ENCODE data around the gene SOD1.

- no peak for TF ChIP-seq OVOL3 (tag by site-specific recombination; IDR thresholded peaks at IDR 0.05)
- TF ChIP-seq ZFP37 (tag by site-specific recombination; IDR thresholded peaks at IDR 0.05) = no peak
- TF ChIP-seq, protein P1, sequence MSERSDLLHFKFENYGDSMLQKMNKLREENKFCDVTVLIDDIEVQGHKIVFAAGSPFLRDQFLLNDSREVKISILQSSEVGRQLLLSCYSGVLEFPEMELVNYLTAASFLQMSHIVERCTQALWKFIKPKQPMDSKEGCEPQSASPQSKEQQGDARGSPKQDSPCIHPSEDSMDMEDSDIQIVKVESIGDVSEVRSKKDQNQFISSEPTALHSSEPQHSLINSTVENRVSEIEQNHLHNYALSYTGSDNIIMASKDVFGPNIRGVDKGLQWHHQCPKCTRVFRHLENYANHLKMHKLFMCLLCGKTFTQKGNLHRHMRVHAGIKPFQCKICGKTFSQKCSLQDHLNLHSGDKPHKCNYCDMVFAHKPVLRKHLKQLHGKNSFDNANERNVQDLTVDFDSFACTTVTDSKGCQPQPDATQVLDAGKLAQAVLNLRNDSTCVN (tag by site-specific recombination; optimal IDR thresholded peaks at IDR 0.05) = no peak
- TF ChIP-seq ZBTB49 (tag by site-specific recombination; IDR thresholded peaks at IDR 0.05; ENCODE audit: low read depth) = no peak
- TF ChIP-seq ZNF585B (tag by site-specific recombination; IDR thresholded peaks at IDR 0.05) = no peak
- TF ChIP-seq, protein P2, sequence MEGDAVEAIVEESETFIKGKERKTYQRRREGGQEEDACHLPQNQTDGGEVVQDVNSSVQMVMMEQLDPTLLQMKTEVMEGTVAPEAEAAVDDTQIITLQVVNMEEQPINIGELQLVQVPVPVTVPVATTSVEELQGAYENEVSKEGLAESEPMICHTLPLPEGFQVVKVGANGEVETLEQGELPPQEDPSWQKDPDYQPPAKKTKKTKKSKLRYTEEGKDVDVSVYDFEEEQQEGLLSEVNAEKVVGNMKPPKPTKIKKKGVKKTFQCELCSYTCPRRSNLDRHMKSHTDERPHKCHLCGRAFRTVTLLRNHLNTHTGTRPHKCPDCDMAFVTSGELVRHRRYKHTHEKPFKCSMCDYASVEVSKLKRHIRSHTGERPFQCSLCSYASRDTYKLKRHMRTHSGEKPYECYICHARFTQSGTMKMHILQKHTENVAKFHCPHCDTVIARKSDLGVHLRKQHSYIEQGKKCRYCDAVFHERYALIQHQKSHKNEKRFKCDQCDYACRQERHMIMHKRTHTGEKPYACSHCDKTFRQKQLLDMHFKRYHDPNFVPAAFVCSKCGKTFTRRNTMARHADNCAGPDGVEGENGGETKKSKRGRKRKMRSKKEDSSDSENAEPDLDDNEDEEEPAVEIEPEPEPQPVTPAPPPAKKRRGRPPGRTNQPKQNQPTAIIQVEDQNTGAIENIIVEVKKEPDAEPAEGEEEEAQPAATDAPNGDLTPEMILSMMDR (tag by site-specific recombination; IDR thresholded peaks at IDR 0.05) = no peak
- TF ChIP-seq, protein P3, sequence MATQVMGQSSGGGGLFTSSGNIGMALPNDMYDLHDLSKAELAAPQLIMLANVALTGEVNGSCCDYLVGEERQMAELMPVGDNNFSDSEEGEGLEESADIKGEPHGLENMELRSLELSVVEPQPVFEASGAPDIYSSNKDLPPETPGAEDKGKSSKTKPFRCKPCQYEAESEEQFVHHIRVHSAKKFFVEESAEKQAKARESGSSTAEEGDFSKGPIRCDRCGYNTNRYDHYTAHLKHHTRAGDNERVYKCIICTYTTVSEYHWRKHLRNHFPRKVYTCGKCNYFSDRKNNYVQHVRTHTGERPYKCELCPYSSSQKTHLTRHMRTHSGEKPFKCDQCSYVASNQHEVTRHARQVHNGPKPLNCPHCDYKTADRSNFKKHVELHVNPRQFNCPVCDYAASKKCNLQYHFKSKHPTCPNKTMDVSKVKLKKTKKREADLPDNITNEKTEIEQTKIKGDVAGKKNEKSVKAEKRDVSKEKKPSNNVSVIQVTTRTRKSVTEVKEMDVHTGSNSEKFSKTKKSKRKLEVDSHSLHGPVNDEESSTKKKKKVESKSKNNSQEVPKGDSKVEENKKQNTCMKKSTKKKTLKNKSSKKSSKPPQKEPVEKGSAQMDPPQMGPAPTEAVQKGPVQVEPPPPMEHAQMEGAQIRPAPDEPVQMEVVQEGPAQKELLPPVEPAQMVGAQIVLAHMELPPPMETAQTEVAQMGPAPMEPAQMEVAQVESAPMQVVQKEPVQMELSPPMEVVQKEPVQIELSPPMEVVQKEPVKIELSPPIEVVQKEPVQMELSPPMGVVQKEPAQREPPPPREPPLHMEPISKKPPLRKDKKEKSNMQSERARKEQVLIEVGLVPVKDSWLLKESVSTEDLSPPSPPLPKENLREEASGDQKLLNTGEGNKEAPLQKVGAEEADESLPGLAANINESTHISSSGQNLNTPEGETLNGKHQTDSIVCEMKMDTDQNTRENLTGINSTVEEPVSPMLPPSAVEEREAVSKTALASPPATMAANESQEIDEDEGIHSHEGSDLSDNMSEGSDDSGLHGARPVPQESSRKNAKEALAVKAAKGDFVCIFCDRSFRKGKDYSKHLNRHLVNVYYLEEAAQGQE (tag by site-specific recombination; IDR thresholded peaks at IDR 0.05) = no peak
- TF ChIP-seq ZNF146 (tag by site-specific recombination; IDR thresholded peaks at IDR 0.05) = no peak
- TF ChIP-seq KLF8 (tag by site-specific recombination; IDR thresholded peaks at IDR 0.05) = no peak
- TF ChIP-seq TSHZ1 (tag by site-specific recombination; IDR thresholded peaks at IDR 0.05; ENCODE audit: borderline replicate concordance) = no peak
- no peak for TF ChIP-seq ZNF274 (IDR thresholded peaks at IDR 0.05; ENCODE audit: low read length)
- no peak for TF ChIP-seq ZNF274 (tag by site-specific recombination; IDR thresholded peaks at IDR 0.05; ENCODE audit: borderline replicate concordance)
- TF ChIP-seq TCF7L2 (IDR thresholded peaks at IDR 0.05; ENCODE audit: borderline replicate concordance, low read depth, low read length) = no peak
Observed at GRCh38 chr21:31671146-31671716, 11.7 kb downstream of the SOD1 start.

All from HEK293 (cell line).